GM23338 (cell line): ENCODE data around the gene WDR1. TPM values are rescaled to one million over a fixed set of nuclear protein-coding genes. Genes with fewer than 3 reads are reported as not detected.

Experiments used
- ATAC-seq: fragments of 200-7000 bp; cut with Tn5 transposase; 3 replicates; pipeline ENCODE4 v1.9.1; 2020
- DNase-seq: peaks from one replicate; pipeline ENCODE4 v3.0.0-alpha.2; 2015; ENCODE audit warnings: low spot score
- H2AFZ ChIP-seq: fragments of 200-600 bp; sonication (generic); 2 replicates; pipeline ENCODE4 v1.8.0; 2016; ENCODE audit warnings: antibody characterized with exemption, mild to moderate bottlenecking, moderate library complexity
- H3F3A ChIP-seq: fragments of 200-600 bp; sonication (generic); replicated peaks from 2 replicates; pipeline ENCODE4 v1.8.0; 2017; ENCODE audit warnings: antibody characterized with exemption, mixed run types, low read depth
- H3K27ac ChIP-seq: fragments of 200-600 bp; sonication (generic); 2 replicates; pipeline ENCODE4 v1.6.1; 2016; ENCODE audit warnings: low read depth
- H3K27me3 ChIP-seq: fragments of 200-600 bp; sonication (generic); 2 replicates; pipeline ENCODE4 v1.8.0; 2016; ENCODE audit warnings: mild to moderate bottlenecking, mixed run types, moderate library complexity; ENCODE audit not compliant: insufficient read depth
- H3K36me3 ChIP-seq: fragments of 200-600 bp; sonication (generic); 2 replicates; pipeline ENCODE4 v1.8.0; 2016; ENCODE audit warnings: mild to moderate bottlenecking; ENCODE audit not compliant: insufficient read depth
- H3K4me1 ChIP-seq: fragments of 200-600 bp; sonication (generic); 2 replicates; pipeline ENCODE4 v1.8.0; 2016; ENCODE audit warnings: mild to moderate bottlenecking, moderate library complexity; ENCODE audit not compliant: insufficient read depth
- H3K4me2 ChIP-seq: fragments of 200-600 bp; sonication (generic); 2 replicates; pipeline ENCODE4 v1.7.1; 2017; ENCODE audit warnings: mixed run types
- H3K4me3 ChIP-seq: fragments of 200-600 bp; sonication (generic); 2 replicates; pipeline ENCODE4 v1.6.1; 2016; ENCODE audit warnings: mixed run types
- H3K79me2 ChIP-seq: fragments of 200-600 bp; sonication (generic); replicated peaks from 2 replicates; pipeline ENCODE4 v1.8.0; 2017; ENCODE audit warnings: mild to moderate bottlenecking; ENCODE audit not compliant: insufficient read depth
- H3K9me2 ChIP-seq: fragments of 200-600 bp; sonication (generic); 2 replicates; pipeline ENCODE4 v1.8.0; 2017; ENCODE audit not compliant: insufficient read depth
- H4K20me1 ChIP-seq: fragments of 200-600 bp; sonication (generic); replicated peaks from 2 replicates; pipeline ENCODE4 v1.8.0; 2017; ENCODE audit warnings: mild to moderate bottlenecking; ENCODE audit not compliant: insufficient read depth
- H3K27ac Mint-ChIP-seq: 2 replicates; pipeline ENCODE4 v1.8.0; 2020; ENCODE audit warnings: inconsistent platforms, mild to moderate bottlenecking, moderate library complexity, mixed read lengths
- H3K27me3 Mint-ChIP-seq: 3 replicates; pipeline ENCODE4 v1.8.0; 2022; ENCODE audit warnings: low read depth, mild to moderate bottlenecking, moderate library complexity, mixed read lengths, inconsistent platforms; ENCODE audit not compliant: insufficient read depth, poor library complexity
- H3K36me3 Mint-ChIP-seq: 3 replicates; pipeline ENCODE4 v1.8.0; 2021; ENCODE audit warnings: low read depth, mild to moderate bottlenecking, inconsistent platforms, moderate library complexity, mixed read lengths
- H3K4me1 Mint-ChIP-seq: 3 replicates; pipeline ENCODE4 v1.8.0; 2020; ENCODE audit warnings: mild to moderate bottlenecking, inconsistent platforms, mixed read lengths
- H3K4me3 Mint-ChIP-seq: 3 replicates; pipeline ENCODE4 v1.8.0; 2021; ENCODE audit warnings: moderate library complexity, mild to moderate bottlenecking, inconsistent platforms, mixed read lengths
- H3K9me3 Mint-ChIP-seq: 3 replicates; pipeline ENCODE4 v1.8.0; 2020; ENCODE audit warnings: moderate library complexity, mild to moderate bottlenecking, inconsistent platforms, mixed read lengths
- EZH2 ChIP-seq: fragments of 200-600 bp; sonication (generic); IDR thresholded peaks from one replicate; pipeline ENCODE4 v1.8.0; 2017; ENCODE audit warnings: antibody characterized with exemption, mild to moderate bottlenecking, low read depth; ENCODE audit not compliant: unreplicated experiment
- EZH2phosphoT487 ChIP-seq: fragments of 200-600 bp; sonication (generic); IDR thresholded peaks from one replicate; pipeline ENCODE4 v1.8.1; 2018; ENCODE audit warnings: antibody characterized with exemption; ENCODE audit not compliant: unreplicated experiment
- JUNB ChIP-seq: IDR thresholded peaks from one replicate; pipeline ENCODE4 v1.6.1; 2016; ENCODE audit warnings: antibody characterized with exemption; ENCODE audit not compliant: unreplicated experiment
- NANOG ChIP-seq: IDR thresholded peaks from 2 replicates; pipeline ENCODE4 v1.6.1; 2016; ENCODE audit warnings: antibody characterized with exemption, borderline replicate concordance
- POLR2AphosphoS5 ChIP-seq: IDR thresholded peaks from 2 replicates; pipeline ENCODE4 v1.6.1; 2016; ENCODE audit warnings: antibody characterized with exemption, low read depth
- STAT1 ChIP-seq: IDR thresholded peaks from one replicate; pipeline ENCODE4 v1.6.1; 2016; ENCODE audit warnings: antibody characterized with exemption; ENCODE audit not compliant: unreplicated experiment
- ZNF114 ChIP-seq: fragments of 250-450 bp; sonication (Bioruptor Pico); IDR thresholded peaks from 2 replicates; pipeline ENCODE4 v1.5.0; 2020; ENCODE audit warnings: mild to moderate bottlenecking, moderate library complexity
- ZNF331 ChIP-seq: fragments of 250-450 bp; sonication (Bioruptor Pico); IDR thresholded peaks from 2 replicates; pipeline ENCODE4 v1.5.0; 2020; ENCODE audit warnings: low read depth, mild to moderate bottlenecking, moderate library complexity
- polyA plus RNA-seq: library from polyadenylated mRNA; unstranded; fragments of >200 nt; fragmentation: Nextera tagmentation; extraction: Ambion mirVana; gene quantifications from 2 replicates; pipeline ENCODE4 v1.2.1, GENCODE V29; 2016
- total RNA-seq: library from RNA; depleted of rRNA; stranded (reverse); fragments of >200 nt; shearing (Covaris generic); gene quantifications from 2 replicates; pipeline ENCODE4 v1.2.3, GENCODE V29; 2014
- TF ChIP-seq, protein P1 (sequence below): fragments of 250-450 bp; sonication (Bioruptor Pico); IDR thresholded peaks from 2 replicates; pipeline ENCODE4 v1.5.0; 2020; ENCODE audit warnings: mild to moderate bottlenecking, moderate library complexity
- TF ChIP-seq, protein P2 (sequence below), 2 experiments: fragments of 200-600 bp in 1 of 2; sonication (generic) in 1 of 2; conservative IDR thresholded peaks; 2 replicates each; pipeline versions ENCODE4 v1.5.1 to v1.6.1; 2016 to 2017; ENCODE audit warnings: antibody characterized with exemption in 2 of 2, low read depth in 2 of 2, mild to moderate bottlenecking in 2 of 2, moderate library complexity in 1 of 2

WDR1 gene
- total and polyA plus RNA-seq, 2 experiments from 2014 or later: 93.2 to 248 TPM

DNA sequence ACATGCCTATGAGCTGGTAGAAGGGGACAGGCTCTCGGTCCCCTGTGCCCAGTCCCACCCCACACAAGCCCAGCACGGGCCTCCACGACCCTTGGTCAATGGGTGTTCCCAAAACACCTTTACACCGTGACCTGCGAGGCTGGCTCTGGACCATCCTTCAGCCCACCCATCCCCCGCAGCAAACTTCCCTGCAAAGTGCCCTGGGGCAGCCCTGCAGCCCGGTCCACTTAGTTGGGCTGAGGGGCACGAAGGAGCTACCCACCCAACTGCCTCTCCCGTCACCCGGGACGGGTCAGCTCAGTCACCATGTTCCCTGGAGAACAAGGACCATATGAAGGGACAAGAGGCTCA is 23.4 kb downstream of the WDR1 start:
- ATAC-seq (no peak; the same call in 2 of the 3 replicates), DNase-seq (no peak)
- no peak overlapping the region for H3K4me2 ChIP-seq
- peaks cover 37% of the 10 kb centered on the region for H3K36me3 ChIP-seq
- H3K4me3 ChIP-seq: no peak overlapping the region
- no peak overlapping the region for H3K27ac ChIP-seq
- no peaks in the 10 kb centered on the region for H3K27me3 ChIP-seq
- Mint-ChIP-seq H3K4me3 (no peak overlapping the region), H3K27me3 (peaks cover 18% of the 10 kb centered on the region), H3K9me3 (no peaks in the 10 kb centered on the region), H3K36me3 (peaks cover 96% of the 10 kb centered on the region), H3K27ac (no peak overlapping the region; the same call in 1 of the 2 replicates), H3K4me1 (peaks cover 29% of the 10 kb centered on the region)
- TF ChIP-seq NANOG: no peak
- TF ChIP-seq JUNB: no peak
- TF ChIP-seq ZNF331 (CRISPR knock-in tag): no peak
- TF ChIP-seq EZH2phosphoT487: no peak
- no peak for TF ChIP-seq STAT1
- no peak for TF ChIP-seq ZNF114
- no peak for TF ChIP-seq EZH2
- TF ChIP-seq POLR2AphosphoS5: no peak
- TF ChIP-seq, protein P1, sequence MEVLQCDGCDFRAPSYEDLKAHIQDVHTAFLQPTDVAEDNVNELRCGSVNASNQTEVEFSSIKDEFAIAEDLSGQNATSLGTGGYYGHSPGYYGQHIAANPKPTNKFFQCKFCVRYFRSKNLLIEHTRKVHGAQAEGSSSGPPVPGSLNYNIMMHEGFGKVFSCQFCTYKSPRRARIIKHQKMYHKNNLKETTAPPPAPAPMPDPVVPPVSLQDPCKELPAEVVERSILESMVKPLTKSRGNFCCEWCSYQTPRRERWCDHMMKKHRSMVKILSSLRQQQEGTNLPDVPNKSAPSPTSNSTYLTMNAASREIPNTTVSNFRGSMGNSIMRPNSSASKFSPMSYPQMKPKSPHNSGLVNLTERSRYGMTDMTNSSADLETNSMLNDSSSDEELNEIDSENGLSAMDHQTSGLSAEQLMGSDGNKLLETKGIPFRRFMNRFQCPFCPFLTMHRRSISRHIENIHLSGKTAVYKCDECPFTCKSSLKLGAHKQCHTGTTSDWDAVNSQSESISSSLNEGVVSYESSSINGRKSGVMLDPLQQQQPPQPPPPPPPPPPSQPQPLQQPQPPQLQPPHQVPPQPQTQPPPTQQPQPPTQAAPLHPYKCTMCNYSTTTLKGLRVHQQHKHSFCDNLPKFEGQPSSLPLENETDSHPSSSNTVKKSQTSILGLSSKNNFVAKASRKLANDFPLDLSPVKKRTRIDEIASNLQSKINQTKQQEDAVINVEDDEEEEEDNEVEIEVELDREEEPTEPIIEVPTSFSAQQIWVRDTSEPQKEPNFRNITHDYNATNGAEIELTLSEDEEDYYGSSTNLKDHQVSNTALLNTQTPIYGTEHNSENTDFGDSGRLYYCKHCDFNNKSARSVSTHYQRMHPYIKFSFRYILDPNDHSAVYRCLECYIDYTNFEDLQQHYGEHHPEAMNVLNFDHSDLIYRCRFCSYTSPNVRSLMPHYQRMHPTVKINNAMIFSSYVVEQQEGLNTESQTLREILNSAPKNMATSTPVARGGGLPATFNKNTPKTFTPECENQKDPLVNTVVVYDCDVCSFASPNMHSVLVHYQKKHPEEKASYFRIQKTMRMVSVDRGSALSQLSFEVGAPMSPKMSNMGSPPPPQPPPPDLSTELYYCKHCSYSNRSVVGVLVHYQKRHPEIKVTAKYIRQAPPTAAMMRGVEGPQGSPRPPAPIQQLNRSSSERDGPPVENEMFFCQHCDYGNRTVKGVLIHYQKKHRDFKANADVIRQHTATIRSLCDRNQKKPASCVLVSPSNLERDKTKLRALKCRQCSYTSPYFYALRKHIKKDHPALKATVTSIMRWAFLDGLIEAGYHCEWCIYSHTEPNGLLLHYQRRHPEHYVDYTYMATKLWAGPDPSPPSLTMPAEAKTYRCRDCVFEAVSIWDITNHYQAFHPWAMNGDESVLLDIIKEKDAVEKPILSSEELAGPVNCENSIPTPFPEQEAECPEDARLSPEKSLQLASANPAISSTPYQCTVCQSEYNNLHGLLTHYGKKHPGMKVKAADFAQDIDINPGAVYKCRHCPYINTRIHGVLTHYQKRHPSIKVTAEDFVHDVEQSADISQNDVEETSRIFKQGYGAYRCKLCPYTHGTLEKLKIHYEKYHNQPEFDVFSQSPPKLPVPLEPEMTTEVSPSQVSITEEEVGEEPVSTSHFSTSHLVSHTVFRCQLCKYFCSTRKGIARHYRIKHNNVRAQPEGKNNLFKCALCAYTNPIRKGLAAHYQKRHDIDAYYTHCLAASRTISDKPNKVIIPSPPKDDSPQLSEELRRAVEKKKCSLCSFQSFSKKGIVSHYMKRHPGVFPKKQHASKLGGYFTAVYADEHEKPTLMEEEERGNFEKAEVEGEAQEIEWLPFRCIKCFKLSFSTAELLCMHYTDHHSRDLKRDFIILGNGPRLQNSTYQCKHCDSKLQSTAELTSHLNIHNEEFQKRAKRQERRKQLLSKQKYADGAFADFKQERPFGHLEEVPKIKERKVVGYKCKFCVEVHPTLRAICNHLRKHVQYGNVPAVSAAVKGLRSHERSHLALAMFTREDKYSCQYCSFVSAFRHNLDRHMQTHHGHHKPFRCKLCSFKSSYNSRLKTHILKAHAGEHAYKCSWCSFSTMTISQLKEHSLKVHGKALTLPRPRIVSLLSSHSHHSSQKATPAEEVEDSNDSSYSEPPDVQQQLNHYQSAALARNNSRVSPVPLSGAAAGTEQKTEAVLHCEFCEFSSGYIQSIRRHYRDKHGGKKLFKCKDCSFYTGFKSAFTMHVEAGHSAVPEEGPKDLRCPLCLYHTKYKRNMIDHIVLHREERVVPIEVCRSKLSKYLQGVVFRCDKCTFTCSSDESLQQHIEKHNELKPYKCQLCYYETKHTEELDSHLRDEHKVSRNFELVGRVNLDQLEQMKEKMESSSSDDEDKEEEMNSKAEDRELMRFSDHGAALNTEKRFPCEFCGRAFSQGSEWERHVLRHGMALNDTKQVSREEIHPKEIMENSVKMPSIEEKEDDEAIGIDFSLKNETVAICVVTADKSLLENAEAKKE (CRISPR knock-in tag): no peak
- TF ChIP-seq, protein P2, sequence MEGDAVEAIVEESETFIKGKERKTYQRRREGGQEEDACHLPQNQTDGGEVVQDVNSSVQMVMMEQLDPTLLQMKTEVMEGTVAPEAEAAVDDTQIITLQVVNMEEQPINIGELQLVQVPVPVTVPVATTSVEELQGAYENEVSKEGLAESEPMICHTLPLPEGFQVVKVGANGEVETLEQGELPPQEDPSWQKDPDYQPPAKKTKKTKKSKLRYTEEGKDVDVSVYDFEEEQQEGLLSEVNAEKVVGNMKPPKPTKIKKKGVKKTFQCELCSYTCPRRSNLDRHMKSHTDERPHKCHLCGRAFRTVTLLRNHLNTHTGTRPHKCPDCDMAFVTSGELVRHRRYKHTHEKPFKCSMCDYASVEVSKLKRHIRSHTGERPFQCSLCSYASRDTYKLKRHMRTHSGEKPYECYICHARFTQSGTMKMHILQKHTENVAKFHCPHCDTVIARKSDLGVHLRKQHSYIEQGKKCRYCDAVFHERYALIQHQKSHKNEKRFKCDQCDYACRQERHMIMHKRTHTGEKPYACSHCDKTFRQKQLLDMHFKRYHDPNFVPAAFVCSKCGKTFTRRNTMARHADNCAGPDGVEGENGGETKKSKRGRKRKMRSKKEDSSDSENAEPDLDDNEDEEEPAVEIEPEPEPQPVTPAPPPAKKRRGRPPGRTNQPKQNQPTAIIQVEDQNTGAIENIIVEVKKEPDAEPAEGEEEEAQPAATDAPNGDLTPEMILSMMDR (conservative IDR thresholded peaks at IDR 0.05; ENCODE audit: low read depth in 2 of 2): no peak
- H3K9me2 ChIP-seq: no peaks in the 10 kb centered on the region
- peaks cover 21% of the 10 kb centered on the region for H4K20me1 ChIP-seq
- no peak overlapping the region for H2AFZ ChIP-seq
- H3K79me2 ChIP-seq: peaks cover 87% of the 10 kb centered on the region
- no peaks in the 10 kb centered on the region for H3F3A ChIP-seq
- H3K4me1 ChIP-seq: peaks cover 5% of the 10 kb centered on the region; the same call in 1 of the 2 replicates
